PC-9 (cell line): Measurements from ENCODE around the gene ZNF385B.

Source experiments
- CTCF ChIP-seq: fragments of 200-600 bp; sonication (generic); conservative IDR thresholded peaks from 2 replicates; pipeline ENCODE4 v1.6.1; 2017; ENCODE audit warnings: mixed run types, antibody characterized with exemption, mild to moderate bottlenecking, moderate library complexity
- EZH2 ChIP-seq: fragments of 200-600 bp; sonication (generic); IDR thresholded peaks from 2 replicates; pipeline ENCODE4 v1.8.0; 2017; ENCODE audit warnings: antibody characterized with exemption, low read depth

DNA sequence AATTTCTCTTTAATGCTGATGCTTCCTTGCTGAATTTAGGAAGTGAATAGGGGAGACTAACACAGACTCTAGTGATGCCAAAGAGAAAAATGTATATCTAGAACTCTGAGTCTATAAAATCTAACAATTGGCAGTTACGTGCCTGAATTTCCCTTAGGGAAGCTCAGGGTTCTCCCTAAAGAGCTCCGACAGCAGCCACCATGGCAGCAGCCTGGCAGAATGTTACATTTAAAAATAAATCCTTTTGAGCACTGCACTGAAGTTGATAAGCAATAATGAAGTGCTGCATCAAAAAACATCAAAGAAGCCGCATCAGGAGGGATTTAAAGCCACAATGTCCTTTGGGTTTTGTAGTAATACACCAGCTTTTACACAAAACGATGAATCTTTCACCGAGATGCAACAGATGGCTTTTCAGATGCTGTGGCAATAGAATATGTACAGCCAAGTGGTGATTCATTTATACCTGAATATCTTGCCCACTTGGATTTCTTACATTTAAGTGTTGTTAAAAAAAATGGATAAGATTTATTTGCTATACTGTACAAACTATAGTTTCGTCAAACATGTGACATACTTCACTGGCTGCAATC, 305.6 kb downstream of the ZNF385B start:
- no peak for TF ChIP-seq CTCF
- TF ChIP-seq EZH2: no peak
